Esophagus squamous epithelium (tissue), 4 donors: Measurements from ENCODE around the gene MCFD2.

Source experiments
- POLR2A ChIP-seq, 4 donors: fragments of 450-650 bp; IDR thresholded peaks; one replicate each; pipeline ENCODE4 v1.6.1; 2017; ENCODE audit warnings: antibody characterized with exemption in 4 of 4, mild to moderate bottlenecking in 4 of 4, moderate library complexity in 3 of 4
- TF ChIP-seq, protein P1 (sequence below), 6 experiments: fragments of 450-650 bp in 4 of 6; fragments of 200-600 bp in 2 of 6; sonication (generic) in 2 of 6; IDR thresholded peaks; one replicate each; pipeline ENCODE4 v1.5.1; 2016 to 2019; ENCODE audit warnings: antibody characterized with exemption in 6 of 6, mild to moderate bottlenecking in 4 of 6, moderate library complexity in 4 of 6

DNA sequence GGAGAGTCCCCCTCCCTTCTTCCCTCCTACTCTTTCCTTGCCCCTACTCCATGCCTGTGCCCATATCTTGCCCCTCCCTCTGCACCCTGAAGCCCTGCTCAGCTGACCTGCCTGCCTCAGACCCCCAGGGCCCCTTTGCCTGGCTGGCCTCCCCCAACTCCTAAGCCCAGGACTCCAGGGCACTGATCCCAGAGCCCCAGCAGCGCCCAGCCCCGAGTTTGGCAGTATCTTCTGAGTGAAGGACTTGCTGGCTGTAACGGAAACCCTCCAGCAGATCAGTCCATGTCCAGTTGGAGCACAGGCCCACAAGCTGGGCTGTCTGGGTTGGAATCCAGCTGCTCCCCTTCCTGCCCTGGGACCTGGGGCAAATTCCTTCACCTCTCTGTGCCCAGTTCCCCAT is 46.0 kb downstream of the MCFD2 start:
- TF ChIP-seq, protein P1, sequence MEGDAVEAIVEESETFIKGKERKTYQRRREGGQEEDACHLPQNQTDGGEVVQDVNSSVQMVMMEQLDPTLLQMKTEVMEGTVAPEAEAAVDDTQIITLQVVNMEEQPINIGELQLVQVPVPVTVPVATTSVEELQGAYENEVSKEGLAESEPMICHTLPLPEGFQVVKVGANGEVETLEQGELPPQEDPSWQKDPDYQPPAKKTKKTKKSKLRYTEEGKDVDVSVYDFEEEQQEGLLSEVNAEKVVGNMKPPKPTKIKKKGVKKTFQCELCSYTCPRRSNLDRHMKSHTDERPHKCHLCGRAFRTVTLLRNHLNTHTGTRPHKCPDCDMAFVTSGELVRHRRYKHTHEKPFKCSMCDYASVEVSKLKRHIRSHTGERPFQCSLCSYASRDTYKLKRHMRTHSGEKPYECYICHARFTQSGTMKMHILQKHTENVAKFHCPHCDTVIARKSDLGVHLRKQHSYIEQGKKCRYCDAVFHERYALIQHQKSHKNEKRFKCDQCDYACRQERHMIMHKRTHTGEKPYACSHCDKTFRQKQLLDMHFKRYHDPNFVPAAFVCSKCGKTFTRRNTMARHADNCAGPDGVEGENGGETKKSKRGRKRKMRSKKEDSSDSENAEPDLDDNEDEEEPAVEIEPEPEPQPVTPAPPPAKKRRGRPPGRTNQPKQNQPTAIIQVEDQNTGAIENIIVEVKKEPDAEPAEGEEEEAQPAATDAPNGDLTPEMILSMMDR (IDR thresholded peaks at IDR 0.05), result no peak
- TF ChIP-seq POLR2A (IDR thresholded peaks at IDR 0.05), result no peak
